ENCODE results near the gene SLC12A9. TPM values are rescaled to one million over a fixed set of nuclear protein-coding genes. Genes with fewer than 3 reads are reported as not detected.
A peak's percentile ranks its signal among the peaks of the same experiment; 100 is the strongest.

The SLC12A9 gene
- total RNA-seq, 4 donors from 2014 or later, result 22.5 to 33.8 (median 26.4) TPM

GRCh38 chr7:100835903-100836811 is 16.4 kb upstream of the SLC12A9 start:
- peak in 1 of 2 donors; percentile 80 for DNase-seq (ENCODE audit: low spot score in 2 of 2)
- WGBS, result 33% methylated on average over 12 of the region's 17 CpGs
- peak overlapping the region; percentile 40 for H3K4me3 ChIP-seq

GRCh38 chr7:100836812-100837098 is 15.8 kb upstream of the SLC12A9 start:
- no peaks in the 10 kb centered on the region for H3K27me3 ChIP-seq

More at GRCh38 chr7:100835903-100836811, 16.4 kb upstream of the SLC12A9 start:
- Histone ChIP-seq H3K9me3 (no peaks in the 10 kb centered on the region), H3K4me1 (peaks cover 19% of the 10 kb centered on the region), H3K27ac (peak overlapping the region; percentile 80), H3K36me3 (no peaks in the 10 kb centered on the region), H3K27me3 (no peaks in the 10 kb centered on the region)
- TF ChIP-seq POLR2AphosphoS5 (IDR thresholded peaks at IDR 0.05) (no peak), POLR2A (IDR thresholded peaks at IDR 0.05) (no peak), CTCF (IDR thresholded peaks at IDR 0.05) (no peak), EP300 (IDR thresholded peaks at IDR 0.05) (no peak)

GRCh38 chr7:100837099-100837836 is 15.2 kb upstream of the SLC12A9 start:
- TF ChIP-seq EP300 (IDR thresholded peaks at IDR 0.05) (no peak), POLR2AphosphoS5 (IDR thresholded peaks at IDR 0.05) (peak in 2 of 3 donors; percentile 88 to 90), POLR2A (IDR thresholded peaks at IDR 0.05) (no peak), CTCF (IDR thresholded peaks at IDR 0.05) (no peak)
- no peaks in the 10 kb centered on the region for H3K9me3 ChIP-seq
- peak overlapping the region; percentile 80 for H3K27ac ChIP-seq
- peak overlapping the region; percentile 40 for H3K4me3 ChIP-seq
- DNase-seq (ENCODE audit: low spot score in 2 of 2), result peak; percentile 95
- peaks cover 19% of the 10 kb centered on the region for H3K4me1 ChIP-seq
- H3K27me3 ChIP-seq, result no peaks in the 10 kb centered on the region
- 2% methylated on average over 37 of the region's 37 CpGs for WGBS
- H3K36me3 ChIP-seq, result no peaks in the 10 kb centered on the region

More at GRCh38 chr7:100836812-100837098, 15.8 kb upstream of the SLC12A9 start:
- Histone ChIP-seq H3K27ac (peak overlapping the region; percentile 80), H3K9me3 (no peaks in the 10 kb centered on the region), H3K4me3 (peak overlapping the region; percentile 40), H3K4me1 (peaks cover 19% of the 10 kb centered on the region), H3K36me3 (no peaks in the 10 kb centered on the region)
- 17% methylated on average over 6 of the region's 6 CpGs for WGBS
- no peak for DNase-seq (ENCODE audit: low spot score in 2 of 2)
- TF ChIP-seq POLR2A (IDR thresholded peaks at IDR 0.05) (no peak), CTCF (IDR thresholded peaks at IDR 0.05) (no peak), POLR2AphosphoS5 (IDR thresholded peaks at IDR 0.05) (no peak), EP300 (IDR thresholded peaks at IDR 0.05) (no peak)

- no peaks in the 10 kb centered on the region for H3K9me3 ChIP-seq
- no peak overlapping the region for H3K4me3 ChIP-seq
- H3K4me1 ChIP-seq, result peaks cover 19% of the 10 kb centered on the region
- WGBS, result 95% methylated on average over 18 of the region's 18 CpGs
- no peaks in the 10 kb centered on the region for H3K27me3 ChIP-seq
- TF ChIP-seq EP300 (IDR thresholded peaks at IDR 0.05), result no peak
- no peak for TF ChIP-seq CTCF (IDR thresholded peaks at IDR 0.05)
- TF ChIP-seq POLR2AphosphoS5 (IDR thresholded peaks at IDR 0.05), result no peak
- TF ChIP-seq POLR2A (IDR thresholded peaks at IDR 0.05), result no peak
- no peak for DNase-seq (ENCODE audit: low spot score in 2 of 2)
- no peaks in the 10 kb centered on the region for H3K36me3 ChIP-seq
- no peak overlapping the region for H3K27ac ChIP-seq
Measured at GRCh38 chr7:100839361-100839760, 13.2 kb upstream of the SLC12A9 start.
